Measurements from ENCODE around the gene RIGI.

DNA sequence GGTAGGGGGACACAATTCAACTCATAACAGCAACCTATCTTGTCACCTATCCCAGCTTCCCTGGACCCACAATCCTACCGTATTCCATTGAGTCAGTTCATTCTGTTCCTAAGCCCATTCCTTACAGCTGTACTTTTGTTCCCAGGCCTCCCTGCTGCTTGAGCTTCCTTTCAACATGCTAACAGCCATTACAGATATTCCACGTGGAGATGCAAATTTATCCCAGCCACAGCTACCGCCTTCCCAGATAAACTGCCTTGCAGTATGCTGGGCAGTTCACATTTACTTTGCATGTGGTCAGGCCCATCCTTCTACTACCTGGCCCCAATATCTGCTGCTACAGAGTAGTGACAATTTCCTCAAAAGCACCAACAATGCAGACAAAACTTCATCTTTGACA lies 23.0 kb downstream of the RIGI start:
- TF ChIP-seq, protein P1, sequence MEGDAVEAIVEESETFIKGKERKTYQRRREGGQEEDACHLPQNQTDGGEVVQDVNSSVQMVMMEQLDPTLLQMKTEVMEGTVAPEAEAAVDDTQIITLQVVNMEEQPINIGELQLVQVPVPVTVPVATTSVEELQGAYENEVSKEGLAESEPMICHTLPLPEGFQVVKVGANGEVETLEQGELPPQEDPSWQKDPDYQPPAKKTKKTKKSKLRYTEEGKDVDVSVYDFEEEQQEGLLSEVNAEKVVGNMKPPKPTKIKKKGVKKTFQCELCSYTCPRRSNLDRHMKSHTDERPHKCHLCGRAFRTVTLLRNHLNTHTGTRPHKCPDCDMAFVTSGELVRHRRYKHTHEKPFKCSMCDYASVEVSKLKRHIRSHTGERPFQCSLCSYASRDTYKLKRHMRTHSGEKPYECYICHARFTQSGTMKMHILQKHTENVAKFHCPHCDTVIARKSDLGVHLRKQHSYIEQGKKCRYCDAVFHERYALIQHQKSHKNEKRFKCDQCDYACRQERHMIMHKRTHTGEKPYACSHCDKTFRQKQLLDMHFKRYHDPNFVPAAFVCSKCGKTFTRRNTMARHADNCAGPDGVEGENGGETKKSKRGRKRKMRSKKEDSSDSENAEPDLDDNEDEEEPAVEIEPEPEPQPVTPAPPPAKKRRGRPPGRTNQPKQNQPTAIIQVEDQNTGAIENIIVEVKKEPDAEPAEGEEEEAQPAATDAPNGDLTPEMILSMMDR (IDR thresholded peaks at IDR 0.05): no peak
- TF ChIP-seq, protein P2, sequence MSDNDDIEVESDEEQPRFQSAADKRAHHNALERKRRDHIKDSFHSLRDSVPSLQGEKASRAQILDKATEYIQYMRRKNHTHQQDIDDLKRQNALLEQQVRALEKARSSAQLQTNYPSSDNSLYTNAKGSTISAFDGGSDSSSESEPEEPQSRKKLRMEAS (IDR thresholded peaks at IDR 0.05): no peak
- TF ChIP-seq KDM1A (IDR thresholded peaks at IDR 0.05; ENCODE audit: low read depth): no peak
- TF ChIP-seq, protein P3, sequence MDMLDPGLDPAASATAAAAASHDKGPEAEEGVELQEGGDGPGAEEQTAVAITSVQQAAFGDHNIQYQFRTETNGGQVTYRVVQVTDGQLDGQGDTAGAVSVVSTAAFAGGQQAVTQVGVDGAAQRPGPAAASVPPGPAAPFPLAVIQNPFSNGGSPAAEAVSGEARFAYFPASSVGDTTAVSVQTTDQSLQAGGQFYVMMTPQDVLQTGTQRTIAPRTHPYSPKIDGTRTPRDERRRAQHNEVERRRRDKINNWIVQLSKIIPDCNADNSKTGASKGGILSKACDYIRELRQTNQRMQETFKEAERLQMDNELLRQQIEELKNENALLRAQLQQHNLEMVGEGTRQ (IDR thresholded peaks at IDR 0.05): no peak
- TF ChIP-seq SMC3 (IDR thresholded peaks at IDR 0.05): no peak

Data from A549 (cell line).